Neural cell (in vitro differentiated cells): ENCODE results near the gene NANP. TPM values are rescaled to one million over a fixed set of nuclear protein-coding genes. Genes with fewer than 3 reads are reported as not detected.

Experiments used
- H2AFZ ChIP-seq: fragments of 200-600, 300-800 bp; sonication (generic), shearing (Covaris generic); 2 replicates; pipeline ENCODE4 v1.6.0; 2014; ENCODE audit warnings: low read depth, mild to moderate bottlenecking, antibody characterized with exemption, low read length, moderate library complexity
- H3F3A ChIP-seq: fragments of 200-600 bp; shearing (Covaris generic); 2 replicates; pipeline ENCODE4 v1.6.1; 2016; ENCODE audit warnings: mild to moderate bottlenecking, moderate library complexity, mixed read lengths, antibody characterized with exemption, low read length; ENCODE audit not compliant: insufficient read depth, poor library complexity, severe bottlenecking
- H3K27ac ChIP-seq: fragments of 200-600, 300-800 bp; sonication (generic), shearing (Covaris generic); 2 replicates; pipeline ENCODE4 v1.5.1; 2014; ENCODE audit warnings: mild to moderate bottlenecking, low read length, moderate library complexity
- H3K27me3 ChIP-seq: fragments of 300-800, 200-600 bp; sonication (generic), shearing (Covaris generic); 2 replicates; pipeline ENCODE4 v1.6.0; 2014; ENCODE audit warnings: mild to moderate bottlenecking, low read depth, low read length, moderate library complexity; ENCODE audit not compliant: insufficient read depth
- H3K36me3 ChIP-seq: fragments of 300-800, 200-600 bp; sonication (generic), shearing (Covaris generic); 2 replicates; pipeline ENCODE4 v1.5.1; 2014; ENCODE audit warnings: mild to moderate bottlenecking, antibody characterized with exemption, low read length, moderate library complexity; ENCODE audit not compliant: insufficient read depth
- H3K4me2 ChIP-seq: fragments of 300-800, 200-600 bp; sonication (generic), shearing (Covaris generic); 2 replicates; pipeline ENCODE4 v1.6.0; 2014; ENCODE audit warnings: mild to moderate bottlenecking, low read length
- H3K4me3 ChIP-seq: fragments of 300-800, 200-600 bp; sonication (generic), shearing (Covaris generic); 2 replicates; pipeline ENCODE4 v1.5.1; 2014; ENCODE audit warnings: mild to moderate bottlenecking, low read length, moderate library complexity
- H3K79me2 ChIP-seq: fragments of 200-600 bp; shearing (Covaris generic); replicated peaks from 2 replicates; pipeline ENCODE4 v1.6.0; 2014; ENCODE audit warnings: mild to moderate bottlenecking, low read length, moderate library complexity; ENCODE audit not compliant: insufficient read depth
- H3K9ac ChIP-seq: fragments of 300-800, 200-600 bp; sonication (generic), shearing (Covaris generic); 2 replicates; pipeline ENCODE4 v1.6.1; 2016; ENCODE audit warnings: mild to moderate bottlenecking, low read length, mixed read lengths
- H3K9me2 ChIP-seq: fragments of 200-600 bp; shearing (Covaris generic); 2 replicates; pipeline ENCODE4 v1.6.1; 2016; ENCODE audit warnings: mild to moderate bottlenecking, low read length, mixed read lengths; ENCODE audit not compliant: insufficient read depth
- H3K9me3 ChIP-seq: fragments of 200-600, 300-800 bp; sonication (generic), shearing (Covaris generic); 2 replicates; pipeline ENCODE4 v1.6.1; 2016; ENCODE audit warnings: mild to moderate bottlenecking, mixed run types, low read length, moderate library complexity, mixed read lengths
- H4K20me1 ChIP-seq: fragments of 200-600 bp; shearing (Covaris generic); 2 replicates; pipeline ENCODE4 v1.6.1; 2016; ENCODE audit warnings: mild to moderate bottlenecking, mixed run types; ENCODE audit not compliant: insufficient read depth
- EP300 ChIP-seq: fragments of 450-650 bp; conservative IDR thresholded peaks from 2 replicates; pipeline ENCODE4 v1.6.1; 2014; ENCODE audit warnings: antibody characterized with exemption, mild to moderate bottlenecking, moderate library complexity; ENCODE audit not compliant: poor library complexity, severe bottlenecking
- EZH2 ChIP-seq: fragments of 200-600, 300-800 bp; shearing (Covaris generic), sonication (generic); IDR thresholded peaks from 2 replicates; pipeline ENCODE4 v1.6.1; 2014; ENCODE audit warnings: antibody characterized with exemption, low read length, borderline replicate concordance, mild to moderate bottlenecking; ENCODE audit not compliant: insufficient read depth, poor library complexity, severe bottlenecking
- MXI1 ChIP-seq: fragments of 450-650 bp; conservative IDR thresholded peaks from 2 replicates; pipeline ENCODE4 v1.6.1; 2014; ENCODE audit warnings: antibody characterized with exemption, mild to moderate bottlenecking; ENCODE audit not compliant: poor library complexity, severe bottlenecking
- POLR2AphosphoS5 ChIP-seq: IDR thresholded peaks from 2 replicates; pipeline ENCODE4 v1.6.1; 2012
- RAD21 ChIP-seq: fragments of 450-650 bp; conservative IDR thresholded peaks from 2 replicates; pipeline ENCODE4 v1.6.1; 2014; ENCODE audit warnings: antibody characterized with exemption, mild to moderate bottlenecking, moderate library complexity
- REST ChIP-seq: IDR thresholded peaks from 2 replicates; pipeline ENCODE4 v1.6.1; 2012; ENCODE audit warnings: borderline replicate concordance
- SMC3 ChIP-seq: fragments of 450-650 bp; conservative IDR thresholded peaks from 2 replicates; pipeline ENCODE4 v1.6.1; 2014; ENCODE audit warnings: antibody characterized with exemption, mild to moderate bottlenecking, moderate library complexity; ENCODE audit not compliant: poor library complexity
- TAF1 ChIP-seq: IDR thresholded peaks from 2 replicates; pipeline ENCODE4 v1.6.1; 2012; ENCODE audit warnings: low read depth
- polyA plus RNA-seq: library from polyadenylated mRNA; depleted of rRNA; stranded (reverse); fragments of >200 nt; gene quantifications from 2 replicates; pipeline ENCODE4 v1.2.3, GENCODE V29; 2014
- TF ChIP-seq, protein P1 (sequence below): fragments of 450-650 bp; IDR thresholded peaks from 2 replicates; pipeline ENCODE4 v1.5.1; 2014; ENCODE audit warnings: antibody characterized with exemption, mild to moderate bottlenecking, moderate library complexity; ENCODE audit not compliant: poor library complexity, severe bottlenecking

NANP gene
- polyA plus RNA-seq, 1 donor from 2014 or later = 4.1 TPM

DNA sequence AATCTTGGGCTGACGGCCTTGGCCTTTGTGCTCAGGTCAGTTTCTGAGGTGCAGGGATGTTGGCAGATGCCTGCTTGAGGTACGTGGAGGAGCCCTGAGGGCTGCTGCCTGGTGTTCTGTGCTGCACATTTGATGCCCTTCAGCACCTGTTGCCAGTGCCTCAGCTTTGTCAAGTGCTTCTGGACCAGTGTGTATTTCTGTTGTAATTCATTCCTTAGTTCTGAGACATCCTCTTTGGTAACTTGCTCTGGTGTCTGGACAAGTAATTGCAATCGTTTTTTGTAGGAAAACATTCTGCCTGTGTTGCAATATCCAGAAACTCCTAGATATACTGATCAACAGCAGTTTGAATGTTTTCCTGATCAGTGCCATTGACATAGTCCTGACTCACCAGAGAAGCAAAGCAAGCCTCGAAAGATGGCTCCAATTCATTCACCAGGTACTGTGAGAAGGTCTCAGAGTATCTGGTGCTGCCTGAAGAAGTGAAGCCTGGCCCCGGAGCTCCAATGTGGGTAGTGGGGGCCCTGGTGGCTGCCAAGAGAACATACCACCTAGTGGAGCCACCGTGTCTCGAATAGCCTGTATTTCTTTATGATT lies 46.1 kb upstream of the NANP start:
- Histone ChIP-seq H2AFZ (no peak overlapping the region), H3K9me2 (no peaks in the 10 kb centered on the region), H3K4me2 (no peak overlapping the region), H3K9me3 (no peaks in the 10 kb centered on the region), H3F3A (no peaks in the 10 kb centered on the region), H4K20me1 (no peaks in the 10 kb centered on the region), H3K4me3 (no peak overlapping the region), H3K9ac (no peak overlapping the region), H3K27ac (no peak overlapping the region), H3K36me3 (peaks cover 8% of the 10 kb centered on the region), H3K27me3 (no peaks in the 10 kb centered on the region), H3K79me2 (no peaks in the 10 kb centered on the region)
- no peak for TF ChIP-seq TAF1
- TF ChIP-seq RAD21 = no peak
- no peak for TF ChIP-seq MXI1
- TF ChIP-seq EP300 = no peak

DNA sequence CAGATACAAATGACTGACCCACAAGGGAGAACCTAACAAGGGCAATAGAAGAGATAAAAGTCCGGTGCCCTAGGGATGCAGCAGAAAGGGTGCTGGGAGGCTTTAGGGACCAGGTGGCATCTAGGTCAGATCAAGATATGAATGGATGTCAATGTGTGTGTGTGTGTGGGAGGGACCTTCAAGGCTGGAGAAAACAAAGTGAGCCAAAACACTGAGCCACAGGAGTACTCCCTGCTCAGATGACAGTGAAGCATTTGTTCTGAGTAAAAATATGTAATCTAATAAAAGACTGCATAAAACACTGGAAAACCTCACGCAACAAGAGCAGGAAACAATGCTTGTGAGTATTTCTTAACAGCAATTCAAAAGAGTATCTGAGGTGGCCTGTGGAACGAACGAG lies 44.6 kb upstream of the NANP start:
- Histone ChIP-seq H2AFZ (no peak overlapping the region), H3K27ac (no peak overlapping the region), H3F3A (no peaks in the 10 kb centered on the region), H3K36me3 (no peaks in the 10 kb centered on the region), H3K9me2 (no peaks in the 10 kb centered on the region), H3K27me3 (no peaks in the 10 kb centered on the region), H3K9ac (no peak overlapping the region), H3K4me2 (no peak overlapping the region), H4K20me1 (no peaks in the 10 kb centered on the region), H3K79me2 (no peaks in the 10 kb centered on the region), H3K9me3 (no peaks in the 10 kb centered on the region), H3K4me3 (no peak overlapping the region)
- TF ChIP-seq MXI1 (no peak), RAD21 (no peak), POLR2AphosphoS5 (no peak), SMC3 (no peak), REST (no peak), EP300 (no peak), EZH2 (no peak), TAF1 (no peak)
- TF ChIP-seq, protein P1, sequence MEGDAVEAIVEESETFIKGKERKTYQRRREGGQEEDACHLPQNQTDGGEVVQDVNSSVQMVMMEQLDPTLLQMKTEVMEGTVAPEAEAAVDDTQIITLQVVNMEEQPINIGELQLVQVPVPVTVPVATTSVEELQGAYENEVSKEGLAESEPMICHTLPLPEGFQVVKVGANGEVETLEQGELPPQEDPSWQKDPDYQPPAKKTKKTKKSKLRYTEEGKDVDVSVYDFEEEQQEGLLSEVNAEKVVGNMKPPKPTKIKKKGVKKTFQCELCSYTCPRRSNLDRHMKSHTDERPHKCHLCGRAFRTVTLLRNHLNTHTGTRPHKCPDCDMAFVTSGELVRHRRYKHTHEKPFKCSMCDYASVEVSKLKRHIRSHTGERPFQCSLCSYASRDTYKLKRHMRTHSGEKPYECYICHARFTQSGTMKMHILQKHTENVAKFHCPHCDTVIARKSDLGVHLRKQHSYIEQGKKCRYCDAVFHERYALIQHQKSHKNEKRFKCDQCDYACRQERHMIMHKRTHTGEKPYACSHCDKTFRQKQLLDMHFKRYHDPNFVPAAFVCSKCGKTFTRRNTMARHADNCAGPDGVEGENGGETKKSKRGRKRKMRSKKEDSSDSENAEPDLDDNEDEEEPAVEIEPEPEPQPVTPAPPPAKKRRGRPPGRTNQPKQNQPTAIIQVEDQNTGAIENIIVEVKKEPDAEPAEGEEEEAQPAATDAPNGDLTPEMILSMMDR = no peak
